ENCODE measurements around the gene MINDY4. TPM values are rescaled to one million over a fixed set of nuclear protein-coding genes. Genes with fewer than 3 reads are reported as not detected.
A peak's percentile ranks its signal among the peaks of the same experiment; 100 is the strongest.

The MINDY4 gene
- total RNA-seq, 6 experiments from 2014 or later, result 1.2 to 3.2 (median 2.3) TPM

DNA sequence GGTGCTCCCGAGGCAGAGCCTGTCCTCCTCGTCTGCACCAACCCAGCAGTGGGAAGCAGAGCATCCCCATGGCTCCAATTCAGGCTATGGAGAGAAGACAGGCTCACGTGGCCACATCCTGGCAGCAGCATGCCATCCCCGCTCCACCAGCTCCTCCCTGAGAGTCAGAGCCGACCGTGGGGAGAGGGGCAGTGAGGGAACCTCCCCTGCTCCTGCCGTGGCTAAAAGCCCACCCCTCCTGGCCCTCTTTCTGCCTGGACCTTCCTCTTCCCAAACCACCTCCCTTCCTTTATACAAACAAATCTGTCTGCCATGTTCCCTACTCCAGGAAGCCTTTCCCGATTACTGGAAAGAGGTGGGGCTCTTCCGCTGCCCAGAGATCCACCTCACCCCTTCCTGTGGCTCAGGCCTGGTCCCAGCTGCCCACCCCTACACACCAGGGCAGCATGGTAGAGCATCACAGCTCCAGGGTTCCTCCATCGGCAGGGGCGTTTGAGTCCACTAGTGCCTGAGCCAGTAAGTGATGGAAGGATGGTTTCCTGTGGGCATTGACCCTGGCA lies 129.7 kb downstream of the MINDY4 start:
- intact Hi-C loops (cut with DNase I), result no loop called here
- Histone ChIP-seq H3K27me3 (no peaks in the 10 kb centered on the region), H3K9me3 (no peaks in the 10 kb centered on the region), H3K4me3 (no peak overlapping the region), H3K4me1 (peaks cover 0 to 13% (median 8%) of the 10 kb centered on the region in 4 donors), H3K36me3 (no peaks in the 10 kb centered on the region), H3K27ac (peak overlapping the region in 2 of 3 donors; percentile 18 to 43)
- no peak for ATAC-seq
- 81% methylated on average over 3 of the region's 11 CpGs for WGBS (ENCODE audit: insufficient coverage, low coverage, low lambda C conversion rate, missing lambda C conversion rate)
- TF ChIP-seq, protein P1, sequence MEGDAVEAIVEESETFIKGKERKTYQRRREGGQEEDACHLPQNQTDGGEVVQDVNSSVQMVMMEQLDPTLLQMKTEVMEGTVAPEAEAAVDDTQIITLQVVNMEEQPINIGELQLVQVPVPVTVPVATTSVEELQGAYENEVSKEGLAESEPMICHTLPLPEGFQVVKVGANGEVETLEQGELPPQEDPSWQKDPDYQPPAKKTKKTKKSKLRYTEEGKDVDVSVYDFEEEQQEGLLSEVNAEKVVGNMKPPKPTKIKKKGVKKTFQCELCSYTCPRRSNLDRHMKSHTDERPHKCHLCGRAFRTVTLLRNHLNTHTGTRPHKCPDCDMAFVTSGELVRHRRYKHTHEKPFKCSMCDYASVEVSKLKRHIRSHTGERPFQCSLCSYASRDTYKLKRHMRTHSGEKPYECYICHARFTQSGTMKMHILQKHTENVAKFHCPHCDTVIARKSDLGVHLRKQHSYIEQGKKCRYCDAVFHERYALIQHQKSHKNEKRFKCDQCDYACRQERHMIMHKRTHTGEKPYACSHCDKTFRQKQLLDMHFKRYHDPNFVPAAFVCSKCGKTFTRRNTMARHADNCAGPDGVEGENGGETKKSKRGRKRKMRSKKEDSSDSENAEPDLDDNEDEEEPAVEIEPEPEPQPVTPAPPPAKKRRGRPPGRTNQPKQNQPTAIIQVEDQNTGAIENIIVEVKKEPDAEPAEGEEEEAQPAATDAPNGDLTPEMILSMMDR (IDR thresholded peaks at IDR 0.05), result no peak
- TF ChIP-seq POLR2A (IDR thresholded peaks at IDR 0.05), result no peak
- DNase-seq, result no peak

DNA sequence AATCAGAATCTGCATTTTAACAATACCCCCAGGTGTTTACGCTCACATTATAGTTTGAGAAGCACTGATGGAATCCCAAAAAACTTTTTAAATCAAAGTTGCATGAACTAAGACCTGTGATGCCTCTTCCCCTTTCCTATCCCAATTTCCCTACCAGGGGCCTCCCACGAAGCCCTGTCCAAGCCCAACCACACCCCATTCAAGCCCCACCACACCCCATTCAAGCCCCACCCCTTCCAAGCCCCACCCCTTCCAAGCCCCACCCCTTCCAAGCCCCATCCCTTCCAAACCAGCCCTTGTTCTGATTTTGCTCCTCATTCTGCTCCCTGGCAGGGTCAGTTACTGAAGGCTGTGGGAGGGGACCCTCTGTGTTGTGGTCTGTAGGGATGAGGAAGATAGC lies 130.6 kb downstream of the MINDY4 start:
- Histone ChIP-seq H3K36me3 (no peaks in the 10 kb centered on the region), H3K27me3 (no peaks in the 10 kb centered on the region), H3K4me1 (peaks cover 0 to 7% (median 6%) of the 10 kb centered on the region in 4 donors), H3K9me3 (no peaks in the 10 kb centered on the region), H3K4me3 (no peak overlapping the region), H3K27ac (no peak overlapping the region)
- DNase-seq (no peak), ATAC-seq (no peak)
- WGBS (ENCODE audit: insufficient coverage, low coverage, low lambda C conversion rate, missing lambda C conversion rate), result 57% methylated on average over 1 of the region's 2 CpGs
- intact Hi-C loops (cut with DNase I), result no loop called here
- no peak for TF ChIP-seq POLR2A (IDR thresholded peaks at IDR 0.05)
- TF ChIP-seq, protein P1 (IDR thresholded peaks at IDR 0.05), result no peak

DNA sequence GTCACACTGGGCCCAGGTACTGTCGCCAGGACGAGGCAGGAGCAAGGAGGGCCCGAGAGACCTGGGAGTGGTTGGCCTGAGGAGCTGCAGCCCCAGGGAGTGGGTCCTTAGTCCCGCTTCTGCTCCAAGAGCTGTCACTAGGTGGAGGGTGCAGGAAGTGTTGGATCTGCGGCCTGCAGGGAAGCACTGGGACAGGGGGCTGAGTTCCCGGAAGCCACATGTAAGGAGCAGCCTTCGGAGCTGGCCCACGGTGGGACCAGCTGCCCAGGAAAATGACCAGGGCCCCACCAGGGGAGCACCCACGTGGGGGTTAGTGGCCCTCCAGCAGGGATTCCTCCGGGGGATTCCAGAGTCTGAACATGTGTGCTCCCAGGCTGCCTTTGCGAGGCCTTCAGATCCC lies 131.2 kb downstream of the MINDY4 start:
- Histone ChIP-seq H3K4me3 (no peak overlapping the region), H3K4me1 (peaks cover 0 to under 1% (median under 1%) of the 10 kb centered on the region in 4 donors), H3K9me3 (no peaks in the 10 kb centered on the region), H3K27ac (no peak overlapping the region), H3K27me3 (no peaks in the 10 kb centered on the region), H3K36me3 (no peaks in the 10 kb centered on the region)
- intact Hi-C loops (cut with DNase I), result no loop called here
- 90% methylated on average over 3 of the region's 11 CpGs for WGBS (ENCODE audit: insufficient coverage, low coverage, low lambda C conversion rate, missing lambda C conversion rate)
- TF ChIP-seq, protein P1 (IDR thresholded peaks at IDR 0.05), result no peak
- no peak for TF ChIP-seq POLR2A (IDR thresholded peaks at IDR 0.05)
- DNase-seq (no peak), ATAC-seq (no peak)

DNA sequence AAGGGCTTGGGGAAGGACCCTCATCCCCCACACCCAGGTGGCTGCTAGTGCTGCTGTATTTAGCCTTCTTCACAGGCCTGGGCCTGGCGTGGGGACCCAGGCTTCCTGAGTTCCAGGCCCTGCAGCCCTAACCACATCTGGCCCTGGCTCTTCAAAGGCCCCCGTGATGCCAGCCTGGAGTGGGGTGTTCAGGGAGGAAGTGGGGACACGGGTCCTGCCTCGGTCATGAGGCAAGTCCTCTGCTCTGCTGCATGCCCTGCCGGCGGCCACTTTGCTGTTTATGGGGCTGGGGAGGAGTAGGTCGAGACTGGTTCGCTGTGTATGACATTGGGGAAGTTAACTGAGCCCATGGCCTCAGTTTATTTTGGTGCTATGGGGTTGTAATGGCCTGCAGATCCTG lies 131.9 kb downstream of the MINDY4 start:
- Histone ChIP-seq H3K36me3 (no peaks in the 10 kb centered on the region), H3K27ac (no peak overlapping the region), H3K9me3 (no peaks in the 10 kb centered on the region), H3K27me3 (no peaks in the 10 kb centered on the region), H3K4me1 (no peaks in the 10 kb centered on the region), H3K4me3 (no peak overlapping the region)
- ATAC-seq (no peak), DNase-seq (no peak)
- intact Hi-C loops (cut with DNase I), result no loop called here
- 100% methylated on average over 1 of the region's 8 CpGs for WGBS (ENCODE audit: insufficient coverage, low coverage, low lambda C conversion rate, missing lambda C conversion rate)
- TF ChIP-seq, protein P1 (IDR thresholded peaks at IDR 0.05), result no peak
- TF ChIP-seq POLR2A (IDR thresholded peaks at IDR 0.05), result no peak

DNA sequence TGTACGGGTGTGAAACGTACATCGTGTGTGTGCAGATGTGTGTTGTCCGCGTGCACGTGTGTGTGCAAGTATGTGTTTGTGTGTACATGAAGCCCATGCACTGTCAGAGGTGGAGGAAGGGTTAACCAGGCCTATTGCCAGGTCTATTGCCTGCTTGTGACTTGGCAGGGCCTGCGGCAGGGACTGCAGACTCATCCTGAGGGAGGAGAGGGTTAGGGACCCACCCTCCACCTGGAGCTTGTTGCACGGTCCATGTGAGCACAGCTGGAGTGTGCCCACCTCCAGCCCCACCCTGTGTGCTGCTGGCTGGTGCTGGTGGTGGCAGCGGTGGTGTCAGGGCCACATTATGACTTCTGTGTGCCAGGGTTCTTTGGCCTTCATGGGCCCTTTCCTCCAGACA lies 133.3 kb downstream of the MINDY4 start:
- H3K4me1 ChIP-seq, result no peaks in the 10 kb centered on the region
- no peaks in the 10 kb centered on the region for H3K36me3 ChIP-seq
- intact Hi-C loops (cut with DNase I), result no loop called here
- H3K4me3 ChIP-seq, result no peak overlapping the region
- no peaks in the 10 kb centered on the region for H3K27me3 ChIP-seq
- ATAC-seq (no peak), DNase-seq (no peak)
- no peaks in the 10 kb centered on the region for H3K9me3 ChIP-seq
- no peak overlapping the region for H3K27ac ChIP-seq
- TF ChIP-seq, protein P1 (IDR thresholded peaks at IDR 0.05), result no peak
- 100% methylated on average over 2 of the region's 9 CpGs for WGBS (ENCODE audit: insufficient coverage, low coverage, low lambda C conversion rate, missing lambda C conversion rate)

Measured in right lobe of liver (tissue), 6 donors.